Measurements from ENCODE around the gene MRPS5.

The MRPS5 gene

GRCh38 chr2:95086017-95086416 lies 35.6 kb downstream of the MRPS5 start:
- no peak overlapping the region for H3K27ac ChIP-seq
- no peak for TF ChIP-seq CTCF (conservative IDR thresholded peaks at IDR 0.05)
- no peak for TF ChIP-seq ZFX (IDR thresholded peaks at IDR 0.05)

- TF ChIP-seq ZFX (IDR thresholded peaks at IDR 0.05) = no peak
- TF ChIP-seq CTCF (conservative IDR thresholded peaks at IDR 0.05) = no peak
- H3K27ac ChIP-seq = no peak overlapping the region
These were observed 39.1 kb downstream of the MRPS5 start for GRCh38 chr2:95082477-95082876.

- no peak for TF ChIP-seq ZFX (IDR thresholded peaks at IDR 0.05)
- no peak overlapping the region for H3K27ac ChIP-seq
These were observed 42.4 kb downstream of the MRPS5 start for GRCh38 chr2:95079199-95079683.

- TF ChIP-seq CTCF (conservative IDR thresholded peaks at IDR 0.05) (no peak), ZFX (IDR thresholded peaks at IDR 0.05) (no peak)
- no peak overlapping the region for H3K27ac ChIP-seq
These were observed 43.6 kb downstream of the MRPS5 start for GRCh38 chr2:95077861-95078603.

GRCh38 chr2:95077530-95077825 lies 44.1 kb downstream of the MRPS5 start:
- H3K27ac ChIP-seq = peak overlapping the region; percentile 53

GRCh38 chr2:95076705-95077529 lies 44.7 kb downstream of the MRPS5 start:
- TF ChIP-seq CTCF (conservative IDR thresholded peaks at IDR 0.05) = peak; percentile 92
- TF ChIP-seq ZFX (IDR thresholded peaks at IDR 0.05) = no peak
- peak overlapping the region; percentile 53 for H3K27ac ChIP-seq

More at GRCh38 chr2:95077530-95077825, 44.1 kb downstream of the MRPS5 start:
- TF ChIP-seq CTCF (conservative IDR thresholded peaks at IDR 0.05) (no peak), ZFX (IDR thresholded peaks at IDR 0.05) (no peak)

- no peak for TF ChIP-seq ZFX (IDR thresholded peaks at IDR 0.05)
- no peak for TF ChIP-seq CTCF (conservative IDR thresholded peaks at IDR 0.05)
These were observed 46.0 kb downstream of the MRPS5 start for GRCh38 chr2:95075440-95076132.

More at GRCh38 chr2:95075440-95076132, 46.0 kb downstream of the MRPS5 start:
- H3K27ac ChIP-seq = no peak overlapping the region

Data from C4-2B (cell line).